HG03095 (cell line): ENCODE data around the gene SLC2A8.

ENCODE experiments used
- ATAC-seq: cut with Tn5 transposase; IDR thresholded peaks from one replicate; pipeline ENCODE4 v1.9.1; 2021; ENCODE audit warnings: moderate library complexity; ENCODE audit not compliant: unreplicated experiment

SLC2A8 gene

DNA sequence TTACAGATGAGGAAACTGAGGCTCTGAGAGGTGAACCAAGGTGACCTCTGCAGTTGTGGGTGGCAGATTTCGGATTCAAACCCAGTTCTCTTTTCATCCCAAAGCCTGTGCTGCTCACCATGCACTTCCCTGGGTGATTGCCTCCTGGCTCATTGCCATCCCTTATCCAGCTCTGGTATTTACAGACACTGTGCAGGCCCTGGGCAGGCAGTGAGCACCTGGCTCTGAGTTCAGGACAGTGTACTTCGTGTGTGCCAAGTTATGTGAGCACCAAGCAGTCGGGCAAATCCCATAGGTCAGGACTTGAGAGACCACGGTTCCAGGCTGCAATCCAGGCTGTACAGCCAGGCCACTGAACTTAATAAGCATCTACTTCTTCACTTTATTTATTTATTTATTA, 55.7 kb downstream of the SLC2A8 start:
- no peak for ATAC-seq

DNA sequence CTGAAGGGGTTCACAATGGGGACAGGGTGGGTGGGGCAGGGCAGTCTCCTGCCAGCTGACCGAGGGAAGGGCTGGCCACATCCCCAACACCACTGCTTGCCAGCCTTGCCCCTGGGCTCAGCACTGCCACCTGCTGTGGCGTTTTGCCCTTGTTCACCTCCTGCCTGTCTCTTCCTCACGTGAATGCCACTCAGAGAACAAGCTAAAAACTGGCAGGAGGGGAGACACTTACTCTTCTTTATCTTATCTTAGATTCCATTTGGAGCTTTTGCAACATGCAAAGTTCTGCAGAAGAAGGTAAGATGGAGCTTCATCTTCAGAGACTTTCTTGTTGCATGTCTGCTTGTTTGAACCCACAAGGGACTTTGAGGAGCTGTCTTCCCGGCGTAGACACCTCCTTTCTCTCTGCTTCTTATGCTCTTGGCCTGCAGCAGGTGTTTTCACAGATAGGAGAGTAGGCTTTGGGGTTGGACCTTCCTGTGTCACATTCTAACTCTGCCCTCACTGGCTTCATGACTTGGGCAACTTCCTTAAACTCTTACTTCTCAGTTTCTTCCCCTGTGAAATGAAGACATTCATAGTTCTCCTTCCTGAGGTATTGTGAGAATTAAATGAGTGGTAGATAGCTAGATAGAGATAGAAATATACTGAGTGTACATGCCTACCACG, 58.5 kb downstream of the SLC2A8 start:
- no peak for ATAC-seq

DNA sequence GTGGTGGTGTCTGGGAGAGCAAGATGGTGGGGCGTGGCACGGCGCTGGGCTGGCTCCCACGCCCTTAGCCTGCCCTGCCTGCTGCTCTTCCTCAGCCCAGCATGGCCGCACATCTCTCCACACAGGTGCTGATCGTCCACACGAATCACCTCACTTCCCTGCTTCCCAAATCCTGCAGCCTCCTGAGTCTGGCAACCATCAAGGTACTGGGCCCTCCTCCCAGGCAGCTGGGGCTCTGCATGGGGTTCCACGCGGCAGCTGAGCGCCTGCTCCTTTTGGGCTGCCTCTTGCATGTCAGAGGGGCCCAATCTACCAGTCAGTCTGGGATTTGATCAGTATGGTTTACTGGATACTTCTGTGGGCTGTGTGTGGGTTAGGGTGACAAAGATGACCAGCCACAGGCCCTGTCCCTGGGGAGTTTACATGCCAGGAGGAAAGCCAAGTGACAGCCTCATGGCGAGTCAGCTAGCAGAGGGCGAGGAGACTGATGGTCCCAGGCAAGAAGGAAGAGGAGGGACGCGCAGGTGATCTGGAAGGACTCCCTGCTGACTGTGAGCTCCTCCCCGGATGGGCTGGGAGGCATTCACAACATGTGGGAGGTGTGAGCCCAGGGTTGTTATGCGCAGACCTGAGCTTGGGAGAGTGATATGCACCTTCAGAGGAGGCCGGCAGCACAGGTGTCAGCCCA, 60.4 kb downstream of the SLC2A8 start:
- ATAC-seq = no peak
